ENCODE results near the gene INAVA.

GRCh38 chr1:200867018-200867811, 27.5 kb upstream of the INAVA start:
- no peak for TF ChIP-seq CTCF (IDR thresholded peaks at IDR 0.05; ENCODE audit: low read depth, low read length, missing input control)
- no peak for TF ChIP-seq JUND (IDR thresholded peaks at IDR 0.05)
- TF ChIP-seq, protein P1, sequence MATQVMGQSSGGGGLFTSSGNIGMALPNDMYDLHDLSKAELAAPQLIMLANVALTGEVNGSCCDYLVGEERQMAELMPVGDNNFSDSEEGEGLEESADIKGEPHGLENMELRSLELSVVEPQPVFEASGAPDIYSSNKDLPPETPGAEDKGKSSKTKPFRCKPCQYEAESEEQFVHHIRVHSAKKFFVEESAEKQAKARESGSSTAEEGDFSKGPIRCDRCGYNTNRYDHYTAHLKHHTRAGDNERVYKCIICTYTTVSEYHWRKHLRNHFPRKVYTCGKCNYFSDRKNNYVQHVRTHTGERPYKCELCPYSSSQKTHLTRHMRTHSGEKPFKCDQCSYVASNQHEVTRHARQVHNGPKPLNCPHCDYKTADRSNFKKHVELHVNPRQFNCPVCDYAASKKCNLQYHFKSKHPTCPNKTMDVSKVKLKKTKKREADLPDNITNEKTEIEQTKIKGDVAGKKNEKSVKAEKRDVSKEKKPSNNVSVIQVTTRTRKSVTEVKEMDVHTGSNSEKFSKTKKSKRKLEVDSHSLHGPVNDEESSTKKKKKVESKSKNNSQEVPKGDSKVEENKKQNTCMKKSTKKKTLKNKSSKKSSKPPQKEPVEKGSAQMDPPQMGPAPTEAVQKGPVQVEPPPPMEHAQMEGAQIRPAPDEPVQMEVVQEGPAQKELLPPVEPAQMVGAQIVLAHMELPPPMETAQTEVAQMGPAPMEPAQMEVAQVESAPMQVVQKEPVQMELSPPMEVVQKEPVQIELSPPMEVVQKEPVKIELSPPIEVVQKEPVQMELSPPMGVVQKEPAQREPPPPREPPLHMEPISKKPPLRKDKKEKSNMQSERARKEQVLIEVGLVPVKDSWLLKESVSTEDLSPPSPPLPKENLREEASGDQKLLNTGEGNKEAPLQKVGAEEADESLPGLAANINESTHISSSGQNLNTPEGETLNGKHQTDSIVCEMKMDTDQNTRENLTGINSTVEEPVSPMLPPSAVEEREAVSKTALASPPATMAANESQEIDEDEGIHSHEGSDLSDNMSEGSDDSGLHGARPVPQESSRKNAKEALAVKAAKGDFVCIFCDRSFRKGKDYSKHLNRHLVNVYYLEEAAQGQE (IDR thresholded peaks at IDR 0.05) = no peak
- TF ChIP-seq MAX (IDR thresholded peaks at IDR 0.05) = no peak
- TF ChIP-seq RAD21 (IDR thresholded peaks at IDR 0.05) = no peak
- TF ChIP-seq, protein P2, sequence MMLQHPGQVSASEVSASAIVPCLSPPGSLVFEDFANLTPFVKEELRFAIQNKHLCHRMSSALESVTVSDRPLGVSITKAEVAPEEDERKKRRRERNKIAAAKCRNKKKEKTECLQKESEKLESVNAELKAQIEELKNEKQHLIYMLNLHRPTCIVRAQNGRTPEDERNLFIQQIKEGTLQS (IDR thresholded peaks at IDR 0.05) = no peak
- TF ChIP-seq EGR1 (IDR thresholded peaks at IDR 0.05; ENCODE audit: low read depth in 2 of 2) = no peak

All from liver (tissue), 3 donors.